ENCODE results near the gene KRT81.
"Not testable (repeated sequence)": the region's sequence is repeated elsewhere in the genome, so short reads cannot be mapped to it uniquely, and the experiment has no call there.

KRT81 gene

DNA sequence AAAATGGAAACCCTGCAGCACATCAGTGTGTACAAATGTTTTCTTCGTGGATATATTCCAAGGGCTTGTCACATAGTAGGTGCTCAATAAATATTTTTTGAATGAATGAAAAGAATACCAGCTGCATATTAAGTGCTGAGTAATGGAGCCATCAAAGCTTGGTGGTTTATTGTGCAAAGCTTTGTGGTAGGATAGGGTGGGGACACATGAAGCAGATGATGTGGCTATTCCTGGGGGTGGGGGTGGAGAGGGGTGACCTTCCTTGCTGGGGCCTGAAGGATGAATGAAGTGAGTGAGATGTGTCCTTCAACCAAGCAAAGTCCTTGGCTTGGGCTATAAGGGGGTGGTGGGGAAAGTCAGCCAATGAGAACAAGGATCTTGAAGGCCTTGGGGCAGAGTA lies 4.3 kb upstream of the KRT81 start:
- DNase-seq, result no peak

GRCh38 chr12:52294803-52295202 lies 3.5 kb upstream of the KRT81 start:
- DNase-seq, result no peak

DNA sequence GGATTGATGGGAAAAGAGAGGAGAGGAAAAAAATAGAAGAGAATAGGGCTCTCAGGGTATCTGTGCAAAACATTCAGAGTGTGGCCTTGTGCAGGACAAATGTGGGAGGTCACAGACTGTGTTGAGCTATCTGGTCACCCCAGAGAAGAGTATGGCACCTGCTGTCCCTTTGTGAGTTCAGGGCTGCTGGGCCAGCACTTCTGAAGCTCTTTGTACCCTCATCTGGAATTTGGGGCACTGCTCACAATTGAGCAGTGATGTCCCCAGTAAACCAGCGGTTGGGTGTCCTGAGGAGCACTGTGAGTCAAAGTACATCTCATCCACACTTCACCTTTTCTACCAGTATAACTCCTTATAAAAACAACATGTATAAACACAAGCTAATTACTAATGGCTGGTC lies 2.6 kb upstream of the KRT81 start:
- no peak for DNase-seq

- DNase-seq, result not testable (repeated sequence)
These were observed 725 bp downstream of the KRT81 start for GRCh38 chr12:52290483-52291134.

DNA sequence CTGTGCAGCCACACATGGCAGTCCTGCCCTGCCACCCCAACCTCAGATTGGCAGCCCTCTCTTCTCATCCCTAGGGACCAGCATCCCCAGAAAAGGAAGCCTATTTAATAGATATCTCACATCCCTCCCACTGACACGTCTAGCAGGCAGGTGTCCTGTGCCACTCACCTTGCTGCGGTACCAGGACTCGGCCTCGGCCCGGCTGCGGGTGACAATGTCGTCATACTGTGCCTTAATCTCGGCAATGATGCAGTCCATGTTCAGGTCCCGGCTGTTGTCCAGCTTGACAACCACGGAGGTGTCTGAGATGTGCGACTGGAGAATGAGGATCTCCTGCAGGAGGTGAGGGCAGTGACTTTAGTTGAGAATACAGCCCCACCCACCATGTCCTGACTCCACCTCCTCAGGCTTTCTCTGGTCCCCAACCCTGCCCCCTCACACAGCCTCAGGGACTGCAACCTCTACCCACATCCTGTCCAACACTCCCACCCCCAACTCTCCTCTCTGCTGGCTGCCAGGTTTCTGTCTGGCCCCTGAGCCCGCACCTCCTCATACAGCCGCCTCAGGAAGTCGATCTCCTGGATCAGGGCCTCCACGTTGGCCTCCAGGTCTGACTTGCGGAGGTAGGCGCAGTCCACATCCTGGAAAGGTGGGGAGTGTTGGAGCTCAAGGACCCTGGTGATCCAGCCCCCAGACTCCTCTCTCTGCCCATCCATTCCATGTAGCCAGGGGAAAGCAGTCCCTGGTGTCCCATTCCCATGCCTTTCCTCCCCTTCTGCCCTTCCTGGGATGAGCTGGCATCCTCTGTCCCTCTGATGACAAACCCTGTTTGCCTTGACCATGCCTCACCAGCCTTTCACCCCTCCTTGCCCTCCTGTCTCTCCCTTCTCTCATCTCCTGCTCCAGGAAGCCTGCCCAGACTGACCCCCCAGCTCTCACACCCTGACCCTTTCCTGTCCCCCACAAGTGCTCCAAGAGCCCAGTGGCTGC lies 3.2 kb downstream of the KRT81 start:
- DNase-seq, result not testable (repeated sequence)

GRCh38 chr12:52286857-52287785 lies 4.2 kb downstream of the KRT81 start:
- not testable (repeated sequence) for DNase-seq

GRCh38 chr12:52285851-52286530 lies 5.3 kb downstream of the KRT81 start:
- no peak for DNase-seq

DNA sequence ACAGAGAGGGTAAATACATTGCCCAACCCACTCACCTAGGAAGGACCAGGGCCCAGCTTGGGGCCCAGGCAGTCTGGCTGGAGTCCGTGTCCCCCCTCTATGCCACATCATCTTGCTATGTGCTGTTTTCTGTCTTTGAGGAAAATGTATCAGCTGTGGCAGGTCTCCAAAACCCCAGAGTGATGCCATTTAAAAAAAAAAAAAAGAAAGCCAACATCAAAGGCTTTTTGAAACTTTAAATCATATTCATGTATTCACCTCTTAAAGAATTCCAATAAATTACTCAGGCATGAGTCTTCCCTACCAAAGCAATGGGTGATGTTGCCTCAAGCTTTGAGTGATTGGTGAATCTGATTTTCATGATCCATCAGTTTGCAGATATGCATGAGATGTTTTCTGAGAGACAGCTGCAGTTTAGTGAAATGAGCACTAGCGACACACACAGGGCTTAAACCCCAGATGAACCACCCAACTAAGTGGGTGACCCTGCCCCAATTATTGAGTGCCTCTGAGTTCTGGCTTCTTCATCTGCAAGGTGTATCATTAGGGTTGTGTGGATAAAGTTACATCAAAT lies 6.1 kb downstream of the KRT81 start:
- DNase-seq, result no peak

- DNase-seq, result no peak
These were observed 6.7 kb downstream of the KRT81 start for GRCh38 chr12:52284562-52285171.

DNA sequence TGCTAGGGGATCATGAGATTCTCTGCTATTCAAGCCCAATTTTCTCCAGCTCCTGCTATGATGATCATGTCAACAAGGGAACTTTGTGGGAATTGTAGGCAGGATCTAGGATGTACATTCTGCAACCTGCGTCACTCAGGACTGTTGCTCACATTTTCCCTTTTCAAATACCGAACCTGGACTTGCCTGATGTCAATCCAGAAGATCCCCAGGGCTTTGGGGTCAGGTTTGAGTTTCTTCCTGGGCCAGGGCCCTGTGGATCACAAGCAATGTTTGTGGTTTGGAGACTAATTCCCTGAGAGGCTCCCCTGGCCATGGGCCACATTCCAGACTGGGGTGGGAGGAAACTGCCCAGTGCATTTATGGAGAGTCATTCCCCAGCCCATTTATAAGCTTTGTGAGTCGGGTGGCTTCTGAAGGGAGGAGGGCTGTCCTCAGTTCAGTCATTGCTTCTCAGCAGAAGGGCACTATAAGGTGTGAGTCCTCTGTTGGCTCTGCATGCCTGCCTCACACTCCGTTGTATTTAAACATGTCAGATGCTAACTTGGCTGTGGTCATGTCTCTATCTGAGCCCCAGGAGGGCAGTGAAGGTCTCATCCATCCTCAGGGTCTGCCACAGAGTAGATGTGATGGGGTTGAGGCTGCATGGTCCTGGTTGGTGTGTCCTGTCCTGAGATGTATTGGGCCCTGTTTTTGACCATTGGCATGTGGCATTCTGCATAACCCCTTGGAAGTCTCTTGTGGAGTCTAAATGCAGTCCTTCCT lies 10.4 kb downstream of the KRT81 start:
- DNase-seq, result no peak

DNA sequence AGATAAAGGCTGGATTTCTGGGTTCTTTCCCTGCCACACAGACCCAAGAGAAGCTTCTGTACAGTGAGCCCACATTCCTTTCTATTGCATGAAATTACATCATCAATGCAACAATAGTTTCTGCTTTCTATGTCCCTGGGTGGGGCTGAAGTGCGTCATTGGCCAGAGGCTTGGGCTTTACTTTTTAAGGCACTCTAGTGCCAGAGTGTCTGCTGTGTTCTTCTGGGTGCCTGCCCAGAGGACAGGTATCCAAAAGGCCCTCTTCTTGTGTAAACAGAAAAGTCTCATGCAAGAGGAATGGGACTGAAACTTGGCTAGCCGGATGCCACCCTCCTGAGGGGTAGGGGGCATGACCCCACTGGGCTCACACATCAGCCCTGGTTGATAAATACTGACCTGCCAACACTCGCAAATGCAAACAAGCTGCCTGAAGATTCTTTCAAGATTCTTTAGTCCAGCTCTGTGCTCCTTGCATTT lies 11.0 kb downstream of the KRT81 start:
- no peak for DNase-seq

GRCh38 chr12:52279422-52280318 lies 11.7 kb downstream of the KRT81 start:
- no peak for DNase-seq

DNA sequence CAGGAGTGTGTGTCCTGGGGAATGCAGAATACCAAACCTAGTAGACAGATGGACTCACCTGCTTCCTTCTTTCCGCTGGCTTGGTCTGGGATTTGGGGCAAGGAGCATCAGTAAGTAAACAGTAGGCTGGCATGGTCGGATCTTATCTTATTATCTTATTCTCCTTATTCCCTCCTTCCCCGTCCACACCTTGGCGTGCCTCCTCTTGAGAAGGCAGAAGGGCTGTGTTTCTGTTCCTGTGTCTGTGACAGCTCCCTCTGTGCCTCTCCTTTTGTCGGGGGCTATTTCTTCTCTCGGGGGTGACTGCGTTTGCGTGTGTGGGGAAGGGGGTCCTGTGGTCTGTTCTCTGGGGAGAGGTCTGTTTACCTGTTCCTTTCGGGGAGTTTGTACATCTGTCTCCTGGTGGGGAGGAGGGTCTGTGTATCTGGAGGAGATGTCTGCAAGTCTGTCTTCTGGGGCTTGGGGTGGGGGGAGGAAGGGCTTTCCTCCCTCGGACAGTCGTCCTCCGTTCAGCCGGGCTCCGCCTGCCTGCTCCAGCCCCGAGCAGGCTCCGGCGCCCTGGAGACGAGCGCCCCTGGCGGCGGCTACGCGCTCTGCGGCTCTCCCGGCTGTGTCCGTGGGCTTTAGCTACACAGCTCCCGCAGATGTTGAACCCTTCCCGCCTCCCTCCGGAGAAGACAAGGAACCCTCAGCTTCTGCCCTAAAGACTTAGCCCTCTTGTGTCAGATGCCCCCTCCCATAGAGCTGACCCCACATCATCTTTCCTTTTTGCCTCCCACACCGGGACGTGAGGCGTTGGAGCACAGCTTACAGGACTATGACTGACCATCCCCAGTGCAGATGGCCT lies 12.5 kb downstream of the KRT81 start:
- no peak for DNase-seq

DNA sequence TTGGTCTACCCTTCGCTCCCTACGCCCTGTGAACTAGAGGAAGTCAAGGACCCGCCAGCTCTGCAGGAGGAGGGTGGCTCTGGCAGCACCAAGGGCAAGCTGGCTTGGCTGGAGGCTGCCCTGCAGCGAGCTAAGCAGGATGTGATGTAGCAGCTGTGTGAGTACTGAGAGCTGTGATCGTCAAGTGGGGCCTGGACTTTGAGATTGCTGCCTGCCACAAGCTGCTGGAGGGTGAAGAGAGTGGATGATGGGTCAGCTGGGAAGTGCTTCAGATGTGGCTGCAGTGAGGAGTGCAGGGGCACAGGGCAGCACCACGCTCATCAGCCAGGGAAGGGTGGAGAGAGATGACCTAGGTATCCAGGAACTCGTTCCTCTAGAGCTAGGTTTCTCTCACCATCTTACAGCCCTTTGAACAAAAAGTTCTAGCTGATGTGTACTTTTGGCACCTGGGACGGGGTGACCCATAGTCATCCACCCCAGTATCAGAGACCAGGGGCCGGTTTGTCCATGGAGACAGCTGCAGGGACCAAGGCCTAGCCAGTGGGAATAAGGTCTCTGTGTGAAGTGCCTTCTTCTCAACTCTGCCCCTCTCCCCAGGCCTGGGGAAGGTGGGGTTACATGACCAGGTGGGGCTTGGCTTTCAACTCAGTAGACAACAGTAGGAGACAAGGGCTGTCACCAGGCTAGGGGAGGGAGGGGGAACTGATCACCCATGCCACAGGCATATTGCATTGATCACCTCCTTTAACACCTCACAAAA lies 13.7 kb downstream of the KRT81 start:
- no peak for DNase-seq

DNA sequence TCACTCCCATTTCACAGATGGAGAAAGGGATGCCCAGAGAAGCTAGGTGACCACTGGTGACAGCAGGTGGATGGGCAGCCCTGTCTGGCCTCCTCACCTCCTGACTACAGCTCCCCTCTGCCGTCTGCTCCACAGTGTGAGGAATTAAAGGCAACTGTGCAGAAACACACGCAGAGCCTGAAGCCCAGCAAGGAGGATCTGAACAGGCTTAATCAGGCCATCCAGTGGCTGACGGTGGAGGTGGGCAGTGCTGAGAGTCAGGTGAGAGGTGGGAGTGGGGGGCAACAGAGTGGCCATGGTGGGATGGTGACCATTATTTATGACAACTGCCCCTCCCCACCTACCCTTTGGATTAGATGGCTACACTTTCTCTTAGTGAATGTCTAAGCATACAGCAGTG lies 15.6 kb downstream of the KRT81 start:
- DNase-seq, result no peak

- no peak for DNase-seq
These were observed 16.7 kb downstream of the KRT81 start, which contains the start of gene KRT86 for GRCh38 chr12:52274521-52275120. KRT86 (plus strand) TSS chr12:52274645; CDS start chr12:52301917, 27,272 bp downstream.

- DNase-seq, result no peak
These were observed 20.2 kb downstream of the KRT81 start for GRCh38 chr12:52271158-52271557.
